ENCODE measurements around the gene TOR2A. TPM values are rescaled to one million over a fixed set of nuclear protein-coding genes. Genes with fewer than 3 reads are reported as not detected.

Gene TOR2A
- total and polyA plus RNA-seq, 2 experiments from 2014 or later = 16.8 to 28.8 TPM

DNA sequence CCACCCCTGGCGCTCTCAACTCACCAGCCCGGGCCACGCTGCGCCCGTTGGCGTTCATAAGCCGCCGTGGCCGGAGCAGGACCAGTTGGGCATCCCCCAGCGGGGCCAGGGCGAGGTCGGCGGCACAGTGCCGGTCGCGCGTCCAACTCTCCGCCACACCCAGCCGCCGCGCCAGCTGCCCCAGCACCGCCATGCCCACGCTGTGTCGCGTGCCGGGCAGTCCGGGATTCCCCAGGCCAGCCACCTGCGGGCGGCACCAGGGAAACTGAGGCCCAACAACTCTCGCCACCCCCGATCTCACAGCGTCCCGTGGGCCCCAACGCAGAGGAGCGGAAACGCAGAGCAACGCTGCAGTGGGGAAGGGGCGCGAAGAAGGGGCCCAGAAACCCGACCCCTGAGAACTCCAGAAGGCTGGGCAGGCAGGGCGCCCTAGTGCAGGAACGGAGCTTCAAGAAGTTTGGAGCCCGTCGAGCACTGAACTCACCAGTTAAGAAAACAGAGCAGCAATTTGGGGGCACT is 20.1 kb downstream of the TOR2A start:
- peak overlapping the region; percentile 62 for H2AFZ ChIP-seq
- 1% methylated on average over 33 of the region's 44 CpGs for WGBS (ENCODE audit: low lambda C conversion rate, missing lambda C conversion rate)

DNA sequence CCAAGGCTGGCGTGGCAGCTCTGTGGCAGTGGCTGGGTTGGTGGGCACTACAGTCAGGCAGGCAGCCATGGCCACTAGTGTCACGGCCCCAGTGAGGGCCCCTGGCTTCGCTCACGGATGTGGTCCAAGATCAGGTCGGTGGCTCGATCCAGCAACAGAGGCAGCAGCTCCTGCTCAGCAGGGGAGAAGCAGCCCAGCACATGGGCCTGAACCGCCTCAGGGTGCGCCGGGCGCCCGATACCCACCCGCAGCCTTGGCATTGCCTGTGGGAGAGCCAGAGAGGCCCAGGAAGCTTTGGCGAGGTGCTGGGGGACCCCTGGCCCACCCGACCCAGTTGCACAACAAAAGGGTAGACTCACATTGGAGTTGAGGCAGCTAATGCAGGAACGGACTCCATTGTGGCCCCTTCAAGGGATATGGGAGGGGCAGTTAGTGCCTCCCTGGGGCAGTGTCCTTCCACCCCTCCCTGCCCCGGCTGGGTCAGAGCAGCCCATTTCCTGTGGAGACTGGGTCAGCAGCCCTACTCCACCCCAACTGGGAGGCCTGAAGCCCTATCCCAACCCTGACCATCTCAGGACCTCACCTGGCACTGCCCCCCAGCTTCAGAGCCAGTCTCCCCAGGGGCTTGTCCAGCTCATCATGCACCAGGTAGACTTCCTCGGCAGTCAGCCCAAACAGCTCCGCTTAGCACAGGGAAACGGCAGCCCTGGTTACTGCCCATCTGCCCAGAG is 20.9 kb downstream of the TOR2A start:
- H3K4me3 ChIP-seq = no peak overlapping the region
- H2AFZ ChIP-seq = no peak overlapping the region
- no peaks in the 10 kb centered on the region for H3K27me3 ChIP-seq
- H3K79me2 ChIP-seq = no peaks in the 10 kb centered on the region
- no peaks in the 10 kb centered on the region for H3K9me3 ChIP-seq (ENCODE audit: low read depth)
- H3K9me2 ChIP-seq (replicated peaks; ENCODE audit: insufficient read depth) = no peaks in the 10 kb centered on the region
- no peaks in the 10 kb centered on the region for H3K36me3 ChIP-seq (replicated peaks; ENCODE audit: insufficient read depth, low read depth)
- no peak overlapping the region for H3K27ac ChIP-seq
- no peak for DNase-seq (ENCODE audit: low spot score)
- TF ChIP-seq, protein P1, sequence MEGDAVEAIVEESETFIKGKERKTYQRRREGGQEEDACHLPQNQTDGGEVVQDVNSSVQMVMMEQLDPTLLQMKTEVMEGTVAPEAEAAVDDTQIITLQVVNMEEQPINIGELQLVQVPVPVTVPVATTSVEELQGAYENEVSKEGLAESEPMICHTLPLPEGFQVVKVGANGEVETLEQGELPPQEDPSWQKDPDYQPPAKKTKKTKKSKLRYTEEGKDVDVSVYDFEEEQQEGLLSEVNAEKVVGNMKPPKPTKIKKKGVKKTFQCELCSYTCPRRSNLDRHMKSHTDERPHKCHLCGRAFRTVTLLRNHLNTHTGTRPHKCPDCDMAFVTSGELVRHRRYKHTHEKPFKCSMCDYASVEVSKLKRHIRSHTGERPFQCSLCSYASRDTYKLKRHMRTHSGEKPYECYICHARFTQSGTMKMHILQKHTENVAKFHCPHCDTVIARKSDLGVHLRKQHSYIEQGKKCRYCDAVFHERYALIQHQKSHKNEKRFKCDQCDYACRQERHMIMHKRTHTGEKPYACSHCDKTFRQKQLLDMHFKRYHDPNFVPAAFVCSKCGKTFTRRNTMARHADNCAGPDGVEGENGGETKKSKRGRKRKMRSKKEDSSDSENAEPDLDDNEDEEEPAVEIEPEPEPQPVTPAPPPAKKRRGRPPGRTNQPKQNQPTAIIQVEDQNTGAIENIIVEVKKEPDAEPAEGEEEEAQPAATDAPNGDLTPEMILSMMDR (IDR thresholded peaks at IDR 0.05; ENCODE audit: poor library complexity) = no peak
- TF ChIP-seq EZH2 (IDR thresholded peaks at IDR 0.05; ENCODE audit: borderline replicate concordance) (no peak), EZH2phosphoT487 (IDR thresholded peaks at IDR 0.05; ENCODE audit: low read depth, severe bottlenecking, unreplicated experiment) (no peak)
- no peaks in the 10 kb centered on the region for H3K4me1 ChIP-seq (ENCODE audit: insufficient read depth)
- no peaks in the 10 kb centered on the region for H4K20me1 ChIP-seq (ENCODE audit: insufficient read depth, poor library complexity, severe bottlenecking)
- peak overlapping the region; percentile 96 for H3K4me2 ChIP-seq
- WGBS (ENCODE audit: low lambda C conversion rate, missing lambda C conversion rate) = 82% methylated on average over 17 of the region's 19 CpGs

More for the DNA sequence above, 20.1 kb downstream of the TOR2A start:
- Histone ChIP-seq H3K9me3 (ENCODE audit: low read depth) (no peaks in the 10 kb centered on the region), H3K27ac (peak overlapping the region; percentile 17), H3K4me3 (peak overlapping the region; percentile 31), H3K36me3 (replicated peaks; ENCODE audit: insufficient read depth, low read depth) (no peaks in the 10 kb centered on the region), H3K27me3 (no peaks in the 10 kb centered on the region), H4K20me1 (ENCODE audit: insufficient read depth, poor library complexity, severe bottlenecking) (no peaks in the 10 kb centered on the region), H3K79me2 (no peaks in the 10 kb centered on the region), H3K4me2 (peak overlapping the region; percentile 96), H3K4me1 (ENCODE audit: insufficient read depth) (no peaks in the 10 kb centered on the region), H3K9me2 (replicated peaks; ENCODE audit: insufficient read depth) (no peaks in the 10 kb centered on the region)
- no peak for TF ChIP-seq EZH2 (IDR thresholded peaks at IDR 0.05; ENCODE audit: borderline replicate concordance)
- TF ChIP-seq, protein P1 (IDR thresholded peaks at IDR 0.05; ENCODE audit: poor library complexity) = no peak
- TF ChIP-seq EZH2phosphoT487 (IDR thresholded peaks at IDR 0.05; ENCODE audit: low read depth, severe bottlenecking, unreplicated experiment) = no peak
- DNase-seq (ENCODE audit: low spot score) = peak; percentile 55

DNA sequence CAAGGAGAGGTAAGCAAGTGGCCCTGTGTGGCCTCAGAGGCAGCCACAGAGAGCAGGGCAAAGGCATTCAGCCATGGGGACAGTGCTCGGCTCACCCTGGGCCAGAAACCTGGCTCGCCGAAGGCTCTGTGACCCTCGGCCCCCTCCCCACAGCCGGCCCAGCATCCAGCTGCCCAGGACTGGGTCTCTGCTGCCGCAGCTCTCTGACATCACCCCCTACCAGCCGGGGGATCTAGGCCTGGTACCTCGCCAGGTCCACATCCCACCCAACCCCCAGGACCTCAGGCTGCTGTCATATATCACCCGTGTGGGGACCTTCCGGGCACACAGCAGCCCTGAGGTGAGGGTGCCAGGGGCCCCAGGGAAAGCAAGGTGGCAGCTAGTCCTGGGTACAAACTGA is 22.2 kb downstream of the TOR2A start:
- no peaks in the 10 kb centered on the region for H4K20me1 ChIP-seq (ENCODE audit: insufficient read depth, poor library complexity, severe bottlenecking)
- H3K9me2 ChIP-seq (replicated peaks; ENCODE audit: insufficient read depth) = no peaks in the 10 kb centered on the region
- H3K9me3 ChIP-seq (ENCODE audit: low read depth) = no peaks in the 10 kb centered on the region

More for the DNA sequence above, 22.2 kb downstream of the TOR2A start:
- TF ChIP-seq EZH2phosphoT487 (IDR thresholded peaks at IDR 0.05; ENCODE audit: low read depth, severe bottlenecking, unreplicated experiment) = no peak
- TF ChIP-seq, protein P1 (IDR thresholded peaks at IDR 0.05; ENCODE audit: poor library complexity) = no peak
- no peak for TF ChIP-seq EZH2 (IDR thresholded peaks at IDR 0.05; ENCODE audit: borderline replicate concordance)
- Histone ChIP-seq H3K36me3 (replicated peaks; ENCODE audit: insufficient read depth, low read depth) (no peaks in the 10 kb centered on the region), H3K79me2 (no peaks in the 10 kb centered on the region), H3K27ac (no peak overlapping the region), H3K4me2 (no peak overlapping the region), H3K27me3 (no peaks in the 10 kb centered on the region), H3K4me1 (ENCODE audit: insufficient read depth) (no peaks in the 10 kb centered on the region), H2AFZ (no peak overlapping the region), H3K4me3 (no peak overlapping the region)
- DNase-seq (ENCODE audit: low spot score) = no peak
- WGBS (ENCODE audit: low lambda C conversion rate, missing lambda C conversion rate) = 97% methylated on average over 9 of the region's 10 CpGs

All from hepatocyte (in vitro differentiated cells).